GM12873 (cell line): ENCODE data around the gene AGBL2.

Source experiments
- CTCF ChIP-seq: IDR thresholded peaks from 2 replicates; pipeline ENCODE4 v1.5.1; 2012; ENCODE audit warnings: low read depth, mild to moderate bottlenecking, moderate library complexity, low read length, control low read depth; ENCODE audit not compliant: insufficient read depth; ENCODE audit errors: missing control alignments

Gene AGBL2

GRCh38 chr11:47615249-47615648 lies 99.9 kb downstream of the AGBL2 start:
- no peak for TF ChIP-seq CTCF

- TF ChIP-seq CTCF: no peak
Measured at GRCh38 chr11:47611348-47611794, 103.8 kb downstream of the AGBL2 start.

- TF ChIP-seq CTCF: no peak
Measured at GRCh38 chr11:47609675-47610074, 105.5 kb downstream of the AGBL2 start.
